Measurements from ENCODE around the gene ADGRG6.

Gene ADGRG6

GRCh38 chr6:142321451-142321850 is 19.6 kb downstream of the ADGRG6 start:
- DNase-seq = no peak
- TF ChIP-seq GATA1 (IDR thresholded peaks at IDR 0.05; ENCODE audit: low read depth, low read length) (no peak), POLR2A (IDR thresholded peaks at IDR 0.05; ENCODE audit: low read length) (no peak)

- TF ChIP-seq GATA1 (IDR thresholded peaks at IDR 0.05; ENCODE audit: low read depth, low read length) = no peak
- no peak for TF ChIP-seq POLR2A (IDR thresholded peaks at IDR 0.05; ENCODE audit: low read length)
- DNase-seq = no peak
These were observed 20.3 kb downstream of the ADGRG6 start for GRCh38 chr6:142322066-142322465.

- TF ChIP-seq POLR2A (IDR thresholded peaks at IDR 0.05; ENCODE audit: low read length) (no peak), GATA1 (IDR thresholded peaks at IDR 0.05; ENCODE audit: low read depth, low read length) (no peak)
- no peak for DNase-seq
These were observed 20.8 kb downstream of the ADGRG6 start for GRCh38 chr6:142322504-142323198.

- no peak for DNase-seq
These were observed 21.6 kb downstream of the ADGRG6 start for GRCh38 chr6:142323377-142323776.

GRCh38 chr6:142324111-142324510 is 22.3 kb downstream of the ADGRG6 start:
- DNase-seq = no peak
- no peak for TF ChIP-seq GATA1 (IDR thresholded peaks at IDR 0.05; ENCODE audit: low read depth, low read length)
- TF ChIP-seq POLR2A (IDR thresholded peaks at IDR 0.05; ENCODE audit: low read length) = no peak

More at GRCh38 chr6:142323377-142323776, 21.6 kb downstream of the ADGRG6 start:
- TF ChIP-seq GATA1 (IDR thresholded peaks at IDR 0.05; ENCODE audit: low read depth, low read length) = no peak
- TF ChIP-seq POLR2A (IDR thresholded peaks at IDR 0.05; ENCODE audit: low read length) = no peak

GRCh38 chr6:142325111-142325510 is 23.3 kb downstream of the ADGRG6 start:
- DNase-seq = no peak
- TF ChIP-seq POLR2A (IDR thresholded peaks at IDR 0.05; ENCODE audit: low read length) (no peak), GATA1 (IDR thresholded peaks at IDR 0.05; ENCODE audit: low read depth, low read length) (no peak)

GRCh38 chr6:142326540-142326939 is 24.7 kb downstream of the ADGRG6 start:
- DNase-seq = no peak
- no peak for TF ChIP-seq POLR2A (IDR thresholded peaks at IDR 0.05; ENCODE audit: low read length)
- TF ChIP-seq GATA1 (IDR thresholded peaks at IDR 0.05; ENCODE audit: low read depth, low read length) = no peak

GRCh38 chr6:142328070-142328469 is 26.3 kb downstream of the ADGRG6 start:
- TF ChIP-seq POLR2A (IDR thresholded peaks at IDR 0.05; ENCODE audit: low read length) = no peak
- no peak for TF ChIP-seq GATA1 (IDR thresholded peaks at IDR 0.05; ENCODE audit: low read depth, low read length)
- no peak for DNase-seq

GRCh38 chr6:142329486-142330113 is 27.8 kb downstream of the ADGRG6 start:
- DNase-seq = no peak
- TF ChIP-seq GATA1 (IDR thresholded peaks at IDR 0.05; ENCODE audit: low read depth, low read length) = no peak
- no peak for TF ChIP-seq POLR2A (IDR thresholded peaks at IDR 0.05; ENCODE audit: low read length)

GRCh38 chr6:142331075-142331551 is 29.3 kb downstream of the ADGRG6 start:
- TF ChIP-seq POLR2A (IDR thresholded peaks at IDR 0.05; ENCODE audit: low read length) (no peak), GATA1 (IDR thresholded peaks at IDR 0.05; ENCODE audit: low read depth, low read length) (no peak)
- DNase-seq = no peak

GRCh38 chr6:142331601-142332000 is 29.8 kb downstream of the ADGRG6 start:
- TF ChIP-seq GATA1 (IDR thresholded peaks at IDR 0.05; ENCODE audit: low read depth, low read length) = no peak
- TF ChIP-seq POLR2A (IDR thresholded peaks at IDR 0.05; ENCODE audit: low read length) = no peak
- DNase-seq = no peak

GRCh38 chr6:142332393-142333098 is 30.7 kb downstream of the ADGRG6 start:
- no peak for DNase-seq
- TF ChIP-seq GATA1 (IDR thresholded peaks at IDR 0.05; ENCODE audit: low read depth, low read length) (no peak), POLR2A (IDR thresholded peaks at IDR 0.05; ENCODE audit: low read length) (no peak)

- TF ChIP-seq POLR2A (IDR thresholded peaks at IDR 0.05; ENCODE audit: low read length) (no peak), GATA1 (IDR thresholded peaks at IDR 0.05; ENCODE audit: low read depth, low read length) (no peak)
- no peak for DNase-seq
These were observed 31.6 kb downstream of the ADGRG6 start for GRCh38 chr6:142333431-142333830.

GRCh38 chr6:142334294-142334693 is 32.5 kb downstream of the ADGRG6 start:
- TF ChIP-seq GATA1 (IDR thresholded peaks at IDR 0.05; ENCODE audit: low read depth, low read length) (no peak), POLR2A (IDR thresholded peaks at IDR 0.05; ENCODE audit: low read length) (no peak)
- no peak for DNase-seq
